NCI-H446 (cell line): ENCODE data around the gene KCTD21.

Experiments used
- DNase-seq, 2 experiments: peaks; one replicate each; lab custom pipeline; 2025; lab: John Stamatoyannopoulos, UW

KCTD21 gene

DNA sequence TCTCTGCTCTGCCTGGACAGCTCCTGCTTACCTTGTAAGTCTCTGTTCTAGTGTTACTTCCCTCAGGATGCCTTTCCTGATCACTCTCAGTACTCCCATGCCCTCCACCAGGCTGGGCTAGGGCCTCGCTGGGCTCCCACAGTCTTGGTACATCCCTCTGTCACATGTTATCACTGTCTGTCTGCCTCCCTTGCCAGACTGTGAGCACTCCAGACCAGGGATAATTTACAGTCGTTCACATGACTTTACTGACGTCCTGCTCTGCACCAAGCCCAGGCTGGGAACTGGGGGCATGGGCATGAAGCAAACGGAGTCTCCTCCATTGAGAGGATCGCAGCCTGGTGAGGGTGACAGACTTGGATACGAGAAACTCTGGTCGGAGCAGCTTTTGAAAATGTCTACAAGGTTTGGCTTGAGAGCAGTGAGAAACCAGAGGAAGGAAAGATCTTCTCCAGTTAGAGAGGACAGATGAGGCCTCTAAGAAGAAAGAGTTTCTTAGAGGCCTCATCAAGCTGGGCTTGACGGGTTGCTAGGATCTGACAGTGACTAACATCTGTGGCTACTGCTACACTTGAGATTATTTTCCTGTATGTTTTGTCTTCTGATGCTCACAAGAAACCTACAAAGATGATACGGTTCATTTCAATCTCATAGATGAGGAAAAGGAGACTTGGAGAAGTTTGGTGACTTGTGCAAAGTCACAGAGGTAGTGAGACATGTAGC lies 12.8 kb upstream of the KCTD21 start:
- DNase-seq = no peak

DNA sequence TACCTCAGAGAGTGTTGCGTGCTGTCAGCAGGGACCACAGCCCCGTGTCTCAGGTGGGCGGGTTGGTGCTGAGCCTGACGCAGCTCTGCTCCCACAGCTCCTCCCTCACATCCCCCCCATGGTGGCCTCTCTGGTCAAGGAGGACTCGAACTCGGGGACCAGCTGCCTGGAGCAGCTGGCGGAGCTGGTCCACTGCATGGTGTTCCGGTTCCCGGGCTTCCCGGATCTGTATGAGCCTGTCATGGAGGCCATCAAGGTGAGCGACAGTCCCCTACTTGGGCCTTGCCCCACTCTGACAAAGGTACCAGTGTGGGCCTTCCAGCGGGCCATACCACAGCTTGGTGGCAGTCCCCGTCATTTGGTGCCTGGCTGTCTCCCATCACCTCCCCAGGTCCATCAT lies 12.1 kb upstream of the KCTD21 start:
- DNase-seq = no peak

DNA sequence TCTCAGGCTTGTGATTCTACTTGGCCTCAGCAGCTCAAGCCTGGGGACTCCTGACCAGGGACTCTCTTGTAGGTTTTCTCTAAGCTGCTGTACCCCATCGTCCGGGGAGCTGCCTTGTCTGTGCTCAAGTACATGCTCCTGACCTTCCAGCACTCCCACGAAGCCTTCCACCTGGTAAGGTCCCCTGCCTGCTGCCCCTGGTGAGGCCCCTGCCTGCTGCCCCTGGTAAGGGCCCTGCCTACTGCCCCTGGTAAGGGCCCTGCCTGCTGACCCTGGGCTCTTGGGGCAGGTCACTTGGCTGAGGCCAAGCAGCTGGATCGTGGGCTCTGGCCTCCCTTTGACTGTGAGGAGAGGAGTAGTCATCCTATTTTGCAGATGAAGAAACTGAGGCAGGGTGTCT lies 11.6 kb upstream of the KCTD21 start:
- DNase-seq = no peak

DNA sequence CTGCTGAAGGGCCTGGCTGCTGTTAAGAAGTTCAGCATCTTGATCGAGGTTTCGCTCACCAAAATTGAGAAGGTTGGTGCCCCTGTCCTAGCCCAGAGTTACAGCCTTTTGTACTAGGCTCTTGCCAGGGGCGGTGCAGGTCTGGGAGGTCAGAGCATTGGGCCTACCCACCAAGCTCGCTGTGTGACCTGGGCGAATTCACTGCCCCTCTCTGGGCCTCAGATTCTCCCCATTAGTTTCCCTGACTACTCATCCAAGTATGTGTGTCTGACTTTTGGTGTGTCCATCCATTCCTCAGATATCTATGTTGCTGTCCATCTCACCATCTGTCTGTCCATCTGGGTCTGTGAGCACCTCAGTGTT lies 11.2 kb upstream of the KCTD21 start:
- no peak for DNase-seq

DNA sequence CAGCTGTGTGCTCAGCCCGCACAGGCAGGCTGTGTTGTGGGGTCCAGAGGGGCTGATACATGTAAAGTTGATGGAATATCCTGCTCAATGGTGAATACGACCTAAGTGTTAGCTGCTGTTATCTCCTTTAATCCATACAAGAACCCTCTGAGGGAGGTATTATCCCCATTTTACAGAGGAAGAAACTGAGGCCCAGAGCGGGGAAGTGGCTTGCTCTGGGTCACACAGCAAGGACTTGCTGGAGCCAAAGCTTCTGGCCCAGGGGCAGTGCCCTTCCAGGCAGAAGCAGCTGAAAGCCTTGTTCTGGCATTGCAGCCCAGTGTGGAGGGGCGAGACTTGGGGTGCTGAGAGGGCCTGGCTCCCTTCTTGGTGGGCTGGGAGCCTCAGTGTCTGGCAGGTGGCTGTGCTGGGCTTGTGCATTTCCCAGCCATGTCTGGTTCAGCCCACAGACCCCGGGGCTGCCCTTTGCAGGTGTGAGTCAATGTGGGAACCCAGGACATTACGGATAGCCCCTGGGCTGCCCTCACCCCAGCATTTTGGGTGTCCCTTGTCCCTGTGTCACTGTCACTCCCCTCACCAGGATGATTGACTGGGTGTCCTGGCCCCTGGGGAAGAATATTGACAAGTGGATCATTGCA lies 10.7 kb upstream of the KCTD21 start:
- DNase-seq = no peak

DNA sequence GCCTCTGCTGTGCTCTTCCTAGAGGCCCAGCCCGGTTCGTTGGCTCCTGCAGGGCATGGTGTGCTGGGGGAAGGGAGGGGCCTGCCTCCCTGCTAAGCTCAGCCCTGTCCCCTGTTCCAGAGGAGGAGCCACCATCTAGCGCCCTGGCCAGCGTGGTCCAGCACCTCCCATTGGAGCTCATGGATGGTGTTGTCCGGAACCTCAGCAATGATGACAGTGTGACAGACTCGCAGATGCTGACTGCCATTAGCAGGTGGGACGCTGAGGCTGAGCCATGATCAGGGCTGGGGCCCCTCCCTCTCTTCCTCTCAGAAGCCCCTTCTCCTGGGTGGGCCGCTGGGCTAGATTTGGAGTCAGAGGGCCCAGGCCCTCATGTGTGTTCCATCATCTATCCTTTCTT lies 9.4 kb upstream of the KCTD21 start:
- DNase-seq = no peak

DNA sequence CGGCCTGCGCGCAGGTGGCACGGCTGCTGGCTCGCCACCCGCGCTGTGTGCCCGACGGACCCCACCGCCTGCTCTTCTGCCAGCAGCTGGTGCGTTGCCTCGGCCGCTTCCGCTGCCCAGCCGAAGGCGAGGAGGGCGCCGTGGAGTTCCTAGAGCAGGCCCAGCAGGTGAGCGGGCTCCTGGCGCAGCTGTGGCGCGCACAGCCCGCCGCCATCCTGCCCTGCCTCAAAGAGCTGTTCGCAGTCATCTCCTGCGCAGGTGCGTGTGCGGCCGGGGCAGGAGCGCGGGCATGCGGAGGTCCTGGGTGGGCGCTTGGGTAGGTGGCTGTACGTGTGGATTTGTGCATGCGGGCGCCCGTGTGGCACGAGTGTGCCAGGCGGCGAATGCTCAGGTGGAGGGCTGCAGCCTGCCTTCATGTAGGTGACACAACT lies 8.2 kb upstream of the KCTD21 start:
- DNase-seq = no peak

DNA sequence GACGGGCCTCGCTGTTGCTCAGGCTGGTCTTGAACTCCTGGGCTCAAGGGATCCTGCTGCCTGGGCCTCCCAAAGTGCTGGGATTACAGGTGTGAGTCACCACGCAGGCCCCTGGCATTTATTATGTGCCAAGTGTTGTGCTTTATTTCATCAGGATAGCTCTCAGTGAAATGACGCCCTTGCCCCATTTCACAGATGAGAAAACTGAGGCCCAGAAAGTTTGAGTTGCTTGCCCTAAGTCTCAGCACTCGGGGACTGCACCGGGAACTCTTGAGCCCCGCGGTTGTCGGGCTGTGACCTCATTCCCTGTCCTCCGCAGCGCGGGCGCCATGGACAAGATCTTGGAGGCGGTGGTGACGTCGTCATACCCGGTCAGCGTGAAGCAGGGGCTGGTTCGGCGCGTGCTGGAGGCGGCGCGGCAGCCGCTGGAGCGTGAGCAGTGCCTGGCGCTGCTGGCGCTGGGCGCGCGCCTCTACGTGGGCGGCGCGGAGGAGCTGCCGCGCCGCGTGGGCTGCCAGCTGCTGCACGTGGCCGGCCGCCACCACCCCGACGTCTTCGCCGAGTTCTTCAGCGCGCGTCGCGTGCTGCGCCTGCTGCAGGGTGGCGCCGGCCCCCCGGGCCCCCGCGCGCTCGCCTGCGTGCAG lies 7.6 kb upstream of the KCTD21 start:
- no peak for DNase-seq

DNA sequence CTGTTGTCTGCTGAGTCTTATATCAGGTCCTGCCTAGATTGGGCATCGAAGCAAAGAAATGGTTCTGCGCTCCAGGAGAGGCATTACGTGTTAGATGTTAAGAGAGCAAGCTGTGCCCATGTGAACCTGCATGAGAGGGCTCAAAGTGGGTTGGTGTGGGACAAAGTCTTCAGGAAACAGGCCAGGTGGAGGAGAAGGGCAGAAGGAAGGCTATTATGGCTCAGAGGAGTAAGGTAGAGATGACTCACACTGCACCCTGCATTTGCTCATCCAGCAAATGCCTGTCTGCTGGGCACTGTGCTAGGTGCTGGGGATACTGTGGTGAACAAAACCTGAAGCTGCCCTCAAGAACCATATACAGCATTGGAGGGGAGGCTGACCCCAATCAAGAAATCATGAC lies 6.1 kb upstream of the KCTD21 start:
- DNase-seq = no peak

DNA sequence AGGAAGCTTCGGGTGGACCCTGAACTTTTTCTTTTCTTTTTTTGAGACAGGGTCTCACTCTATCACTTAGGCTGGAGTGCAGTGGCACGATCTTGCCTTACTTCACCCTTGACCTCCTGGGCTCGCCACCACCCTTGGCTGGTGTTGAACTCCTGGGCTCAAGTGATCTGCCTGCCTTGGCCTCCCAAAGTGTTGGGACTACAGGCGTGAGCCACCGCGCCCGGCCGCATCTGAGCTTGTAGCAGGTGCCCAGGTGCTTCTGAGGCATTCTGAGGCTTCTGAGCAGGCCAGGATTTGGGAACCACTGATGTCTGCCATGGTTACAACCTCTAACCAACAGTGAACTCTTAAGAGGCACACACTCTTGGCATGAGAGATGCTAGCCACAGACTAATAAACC lies 5.4 kb upstream of the KCTD21 start:
- no peak for DNase-seq

DNA sequence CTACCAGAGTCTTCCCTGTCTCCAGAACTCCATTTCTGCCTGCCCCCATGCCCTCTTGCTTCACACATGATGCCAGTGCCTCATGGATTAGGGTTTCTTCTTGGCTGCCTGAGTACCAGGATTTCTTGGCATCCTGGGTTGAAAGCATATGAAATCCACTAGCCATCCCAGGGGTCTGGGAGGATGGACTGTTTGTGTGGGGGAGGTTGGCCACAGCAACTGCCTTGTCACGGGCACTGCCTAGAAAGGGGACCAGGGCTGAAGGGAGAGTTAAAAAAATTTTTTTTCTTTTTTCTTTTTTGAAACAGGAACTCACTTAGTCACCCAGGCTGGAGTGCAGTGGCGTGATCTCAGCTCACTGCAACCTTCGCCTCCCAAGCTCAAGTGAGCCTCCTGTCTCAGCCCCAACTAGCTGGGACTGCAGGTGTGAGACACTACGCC lies 4.5 kb upstream of the KCTD21 start:
- no peak for DNase-seq

DNA sequence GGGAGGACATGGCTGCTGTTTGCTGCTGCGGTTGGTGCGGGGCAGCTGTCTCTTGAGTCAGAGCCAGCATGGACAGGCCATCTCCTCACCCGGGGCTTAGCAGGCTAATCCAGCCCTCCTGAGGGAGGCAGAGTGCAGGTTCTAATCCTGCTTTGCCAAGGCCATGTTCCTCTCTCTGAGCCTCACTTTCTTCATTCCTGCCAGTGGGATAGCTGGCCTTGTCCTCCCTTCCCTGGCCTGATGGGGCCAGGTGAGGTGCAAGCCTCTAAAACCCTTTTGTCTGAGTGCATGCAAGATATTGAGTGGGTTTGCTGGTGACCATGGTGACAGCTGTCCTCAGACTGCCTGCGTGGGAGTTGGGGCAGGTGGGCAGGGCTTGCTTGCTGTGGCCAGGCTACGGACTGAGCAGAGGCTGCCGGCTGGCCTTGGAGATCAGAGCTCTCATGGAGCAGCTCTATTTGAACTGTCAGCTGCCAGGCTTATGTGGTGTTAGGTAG lies 3.8 kb upstream of the KCTD21 start:
- no peak for DNase-seq

DNA sequence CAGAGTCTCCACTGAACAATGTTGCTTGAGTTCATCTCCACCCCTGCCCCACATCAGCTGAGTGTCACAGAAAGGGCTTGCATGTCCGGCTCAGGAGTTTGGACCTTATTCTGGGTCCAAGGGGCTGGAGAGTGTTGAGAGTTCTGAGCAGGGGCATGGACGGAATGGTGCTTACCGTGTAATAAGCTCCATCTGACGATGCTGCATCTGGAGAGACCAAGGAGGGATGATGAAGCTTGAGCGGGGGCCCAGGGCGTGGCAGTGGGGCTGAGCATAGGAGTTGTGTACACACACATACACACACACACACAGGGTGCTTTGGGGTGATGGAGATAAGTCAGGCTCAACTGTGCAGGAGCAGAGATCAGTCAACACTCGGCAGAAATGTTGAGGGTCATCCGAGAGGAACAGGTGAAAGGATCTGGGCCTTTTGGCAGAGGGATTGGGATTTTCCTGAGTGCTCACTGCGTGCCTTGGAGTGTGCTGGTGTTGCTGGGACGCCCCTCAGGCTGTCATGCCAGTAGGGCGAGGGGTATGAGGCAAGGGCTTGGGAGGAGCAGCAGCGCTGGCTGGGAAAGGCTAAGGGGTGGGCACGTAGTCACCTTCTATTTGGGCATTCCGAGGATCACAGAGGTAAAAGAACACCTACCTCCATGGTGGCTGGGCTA lies 2.6 kb upstream of the KCTD21 start:
- DNase-seq = no peak

DNA sequence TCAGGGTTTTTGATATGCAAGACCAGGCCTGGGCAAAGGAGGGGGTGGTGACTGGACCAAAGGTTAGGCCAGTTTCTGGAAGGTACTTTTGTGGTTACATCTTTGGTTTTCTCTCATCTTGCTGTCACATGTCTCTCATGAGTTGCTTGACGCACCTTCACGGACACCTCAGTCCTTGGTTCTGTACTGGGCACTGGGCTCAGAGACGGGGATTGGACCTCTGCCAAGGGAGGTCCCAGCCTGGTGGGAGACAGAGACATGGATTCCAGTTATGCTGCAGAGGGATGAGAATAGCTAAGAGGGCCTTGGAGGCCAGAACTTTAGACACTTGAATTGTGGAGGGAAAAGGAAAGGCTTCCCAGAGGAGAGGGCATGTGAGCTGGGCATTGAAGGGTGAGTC lies 1.9 kb upstream of the KCTD21 start:
- no peak for DNase-seq

DNA sequence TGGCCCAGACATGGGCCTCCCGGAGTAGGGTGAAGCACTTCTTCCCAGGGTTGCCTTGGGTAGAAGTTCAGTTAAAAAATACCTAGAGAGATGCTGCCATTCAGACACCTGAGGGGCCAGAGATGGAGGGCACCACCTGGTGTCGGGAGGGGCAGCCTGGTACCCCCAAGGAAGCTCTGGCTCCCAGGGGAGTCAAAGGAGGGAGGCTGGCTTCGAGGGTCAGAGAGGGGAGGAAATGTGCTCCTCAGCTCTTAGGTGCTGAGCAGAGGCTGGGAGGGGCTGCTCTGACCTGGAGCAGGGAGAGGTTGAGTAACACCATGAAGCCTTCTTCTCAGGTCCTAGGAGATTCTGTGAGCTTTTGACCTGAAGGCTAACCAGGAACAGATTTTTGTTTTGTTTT lies 1.4 kb upstream of the KCTD21 start:
- DNase-seq = no peak

DNA sequence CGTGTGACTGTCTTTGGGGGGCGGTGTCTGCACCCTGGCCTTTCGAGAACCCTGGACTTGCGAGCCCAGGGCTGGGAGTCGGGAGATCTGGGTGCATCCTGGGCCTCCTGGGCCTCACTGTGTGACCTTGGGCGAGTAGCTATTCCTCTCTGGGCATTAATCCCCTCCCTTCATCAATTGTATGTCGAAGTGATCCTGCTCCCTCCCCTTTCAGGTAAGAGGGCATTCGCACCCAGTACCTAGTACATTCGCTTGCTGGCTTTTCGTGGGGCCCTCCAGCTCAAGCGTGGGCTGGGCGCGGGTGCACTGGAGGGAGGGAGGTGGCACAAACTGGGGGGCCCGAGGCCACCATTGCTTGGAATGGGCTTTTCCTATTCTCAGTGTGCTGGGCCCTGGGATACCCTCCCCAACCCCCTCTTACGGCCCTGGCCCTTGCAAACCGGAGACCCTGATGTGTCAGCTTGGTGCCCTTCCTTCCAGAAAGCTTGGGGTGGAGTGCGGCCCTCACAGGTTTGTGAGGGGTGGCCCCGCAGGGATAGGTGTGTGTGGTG lies 823 bp upstream of the KCTD21 start:
- DNase-seq = no peak

DNA sequence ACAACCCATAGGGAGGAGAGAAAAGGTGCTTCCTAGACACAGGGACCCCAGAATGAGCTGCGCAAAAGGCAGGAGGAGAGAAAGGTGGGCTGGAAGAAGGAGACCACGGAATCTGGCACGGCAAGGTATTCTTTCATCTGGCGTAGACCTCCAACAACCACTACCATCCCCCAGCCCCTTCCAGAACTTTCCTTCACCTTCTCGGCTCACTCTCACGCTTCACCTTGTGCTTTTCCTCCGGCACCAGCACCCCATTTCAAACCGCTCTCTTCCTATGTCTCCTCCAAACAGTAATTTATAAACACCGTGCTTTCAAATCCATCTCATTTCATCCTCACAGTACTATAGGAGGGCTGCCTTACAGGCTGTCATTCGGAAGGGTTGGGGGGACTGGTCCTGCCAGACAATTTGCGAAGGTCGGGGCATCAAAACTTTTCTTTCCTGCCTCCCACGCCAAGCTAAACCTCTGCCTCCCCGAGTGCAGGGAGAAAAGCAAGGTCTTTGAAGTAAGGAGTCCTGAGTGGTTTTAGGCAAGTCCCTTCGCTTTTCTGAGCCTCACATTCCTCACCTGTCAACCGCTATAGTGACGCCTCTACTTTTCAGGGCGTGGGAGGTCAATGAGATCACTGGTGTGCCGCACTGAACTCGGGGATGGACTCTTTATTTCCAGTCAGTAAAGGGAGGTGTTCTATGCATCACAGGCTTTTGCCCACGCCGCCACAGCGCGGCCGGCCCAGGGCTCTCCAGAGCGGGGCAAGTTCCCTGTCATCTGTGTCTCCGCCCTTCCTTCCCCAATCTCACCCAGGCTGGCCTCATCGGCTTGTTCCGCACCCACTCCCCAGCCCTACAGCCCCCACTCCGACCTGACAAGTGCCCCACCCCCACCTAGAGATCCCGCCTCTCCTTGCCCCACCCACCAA lies 800 bp downstream of the KCTD21 start:
- no peak for DNase-seq

DNA sequence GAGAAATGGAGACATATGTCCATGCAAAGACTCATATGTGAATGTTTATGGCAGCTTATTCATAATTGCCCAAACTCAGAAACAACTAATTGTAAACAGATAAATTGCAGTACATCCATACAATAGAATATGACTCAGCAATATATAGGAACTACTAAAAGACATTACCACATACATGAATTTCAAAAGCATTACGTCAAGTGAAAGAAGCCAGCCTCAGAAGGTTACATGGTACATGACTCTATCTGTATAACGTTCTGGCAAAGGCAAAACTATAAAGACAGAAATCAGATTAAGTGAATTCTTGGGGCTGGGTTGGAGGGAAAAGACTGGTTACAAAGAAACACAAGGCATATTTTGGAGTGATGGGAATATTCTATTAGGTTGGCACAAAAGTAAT lies 7.2 kb downstream of the KCTD21 start:
- DNase-seq = no peak

DNA sequence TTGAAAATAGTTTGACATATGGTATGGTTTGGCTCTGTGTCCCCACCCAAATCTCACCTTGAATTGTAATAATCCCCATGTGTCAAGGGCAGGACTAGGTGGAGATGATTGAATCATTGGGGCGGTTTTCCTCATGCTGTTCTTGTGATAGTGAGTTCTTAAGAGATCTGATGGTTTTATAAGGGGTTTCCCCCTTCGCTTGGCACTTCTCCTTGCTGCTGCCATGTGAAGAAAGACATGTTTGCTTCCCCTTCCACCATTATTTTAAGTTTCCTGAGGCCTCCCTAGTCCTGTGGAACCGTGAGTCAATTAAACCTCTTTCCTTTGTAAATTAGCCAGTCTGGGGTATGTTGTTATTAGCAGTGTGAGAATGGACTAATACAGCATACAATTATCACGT lies 7.7 kb downstream of the KCTD21 start:
- no peak for DNase-seq

DNA sequence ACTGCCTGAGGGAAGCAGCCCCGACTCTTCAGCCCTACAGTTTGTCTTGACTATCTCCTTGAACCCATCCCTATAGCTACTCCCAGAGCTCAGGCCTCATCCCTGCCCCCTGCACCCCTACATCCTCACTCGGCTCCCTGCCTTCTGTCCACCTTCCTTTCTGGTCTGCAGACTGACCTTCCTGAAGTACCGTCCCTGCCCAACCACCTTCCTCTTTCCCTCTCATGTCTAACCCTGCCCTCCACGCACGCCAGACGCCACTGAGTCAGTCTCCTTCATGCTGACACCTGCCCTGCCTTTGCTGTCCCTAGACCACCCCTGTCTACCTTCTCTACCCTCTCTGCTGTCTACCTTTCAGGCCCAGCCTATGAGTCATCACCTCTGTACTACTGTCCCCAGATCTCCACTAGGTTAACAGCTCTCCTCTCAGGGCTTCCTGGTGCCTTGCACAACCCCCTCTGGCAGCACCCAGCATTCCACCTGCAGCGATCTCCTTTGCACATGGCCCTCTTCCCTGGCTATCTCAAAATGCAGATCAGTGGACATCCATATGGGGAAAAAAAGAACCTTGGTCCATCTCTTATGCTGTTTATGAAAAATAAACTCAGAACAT lies 8.9 kb downstream of the KCTD21 start:
- no peak for DNase-seq

DNA sequence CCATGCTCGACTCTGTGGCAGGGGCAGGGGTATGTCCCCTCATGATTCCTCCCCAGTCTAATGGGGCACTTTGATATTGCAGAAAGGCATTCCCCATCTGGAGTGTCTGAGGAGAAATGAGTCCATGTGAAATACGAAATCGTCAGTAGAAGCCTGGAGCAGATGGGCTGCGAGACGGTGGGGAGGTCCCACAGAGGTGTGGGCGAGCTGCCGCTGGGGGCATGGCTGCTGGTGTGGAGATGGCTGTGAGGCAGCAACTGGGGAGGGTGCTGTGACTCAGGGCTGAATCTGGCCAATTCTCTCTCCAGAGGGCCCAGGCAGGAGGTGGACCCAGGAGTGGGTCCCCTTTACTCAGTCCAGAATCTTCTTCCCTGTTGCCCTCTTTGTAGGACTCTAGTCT lies 11.2 kb downstream of the KCTD21 start:
- no peak for DNase-seq
